ENCODE measurements around the gene FCN3. TPM values are rescaled to one million over a fixed set of nuclear protein-coding genes. Genes with fewer than 3 reads are reported as not detected.

FCN3 gene
- total RNA-seq, 1 donor from 2014 or later: not detected

DNA sequence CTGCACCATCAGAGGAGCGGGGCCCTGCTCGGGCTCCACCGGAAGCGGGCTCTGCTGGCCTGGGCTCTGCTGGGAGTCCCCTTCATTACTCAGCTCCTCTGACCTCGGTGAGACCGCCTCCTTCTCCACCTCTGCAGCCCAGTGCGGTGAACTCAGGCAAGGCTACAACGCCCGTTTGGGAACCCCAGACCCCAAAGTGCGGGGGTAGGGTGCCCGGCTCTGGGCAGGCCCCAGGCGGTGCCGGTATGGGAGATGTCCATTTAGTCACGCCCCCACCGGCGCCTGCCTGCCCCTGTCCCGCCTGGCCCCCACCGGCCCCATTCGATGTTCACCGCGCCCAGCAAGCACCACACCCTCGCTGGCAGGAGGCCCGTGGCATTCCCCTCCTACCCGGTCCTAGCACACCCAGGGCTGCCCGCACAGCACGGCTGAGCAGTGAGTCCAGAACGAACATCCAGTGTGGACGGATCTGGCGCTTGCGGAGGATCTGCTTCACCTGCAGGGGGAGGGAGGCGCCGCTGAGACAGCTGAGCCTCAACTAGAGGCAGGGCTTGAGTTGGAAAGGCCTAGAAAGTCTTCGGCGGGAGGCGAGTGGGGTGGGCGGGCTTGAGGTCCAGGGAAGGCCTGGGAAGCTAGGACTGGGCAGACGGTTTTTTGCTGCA, 17.9 kb downstream of the FCN3 start:
- DNase-seq (ENCODE audit: low read depth, low spot score): no peak
- TF ChIP-seq, protein P1, sequence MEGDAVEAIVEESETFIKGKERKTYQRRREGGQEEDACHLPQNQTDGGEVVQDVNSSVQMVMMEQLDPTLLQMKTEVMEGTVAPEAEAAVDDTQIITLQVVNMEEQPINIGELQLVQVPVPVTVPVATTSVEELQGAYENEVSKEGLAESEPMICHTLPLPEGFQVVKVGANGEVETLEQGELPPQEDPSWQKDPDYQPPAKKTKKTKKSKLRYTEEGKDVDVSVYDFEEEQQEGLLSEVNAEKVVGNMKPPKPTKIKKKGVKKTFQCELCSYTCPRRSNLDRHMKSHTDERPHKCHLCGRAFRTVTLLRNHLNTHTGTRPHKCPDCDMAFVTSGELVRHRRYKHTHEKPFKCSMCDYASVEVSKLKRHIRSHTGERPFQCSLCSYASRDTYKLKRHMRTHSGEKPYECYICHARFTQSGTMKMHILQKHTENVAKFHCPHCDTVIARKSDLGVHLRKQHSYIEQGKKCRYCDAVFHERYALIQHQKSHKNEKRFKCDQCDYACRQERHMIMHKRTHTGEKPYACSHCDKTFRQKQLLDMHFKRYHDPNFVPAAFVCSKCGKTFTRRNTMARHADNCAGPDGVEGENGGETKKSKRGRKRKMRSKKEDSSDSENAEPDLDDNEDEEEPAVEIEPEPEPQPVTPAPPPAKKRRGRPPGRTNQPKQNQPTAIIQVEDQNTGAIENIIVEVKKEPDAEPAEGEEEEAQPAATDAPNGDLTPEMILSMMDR (conservative IDR thresholded peaks at IDR 0.05): no peak
- H3K27ac Mint-ChIP-seq (ENCODE audit: unreplicated experiment): no peak overlapping the region
- no peaks in the 10 kb centered on the region for H3K9me3 Mint-ChIP-seq
- no peak overlapping the region for H3K4me3 Mint-ChIP-seq
- H3K36me3 Mint-ChIP-seq (ENCODE audit: low read depth): no peaks in the 10 kb centered on the region
- peaks cover 8% of the 10 kb centered on the region for H3K4me1 Mint-ChIP-seq
- peaks cover 41% of the 10 kb centered on the region for H3K27me3 Mint-ChIP-seq (ENCODE audit: low read depth)

DNA sequence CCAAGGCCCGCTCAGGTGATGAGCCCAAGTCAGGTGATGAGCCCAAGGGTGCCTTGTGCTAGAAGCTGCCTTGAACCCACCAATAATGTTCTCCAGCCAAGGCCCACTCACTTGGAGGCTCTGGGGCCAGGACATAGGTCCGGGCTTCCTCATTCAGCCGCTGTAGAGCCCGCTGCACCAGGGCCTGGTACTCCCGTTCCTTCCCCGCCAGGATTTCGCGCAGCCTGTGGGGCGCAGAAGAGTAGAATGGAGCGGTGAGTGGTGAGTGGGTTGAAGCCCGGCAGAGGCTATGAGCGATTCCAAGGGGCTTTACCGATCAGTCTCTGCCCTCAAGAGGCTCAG, 18.4 kb downstream of the FCN3 start:
- TF ChIP-seq, protein P1 (conservative IDR thresholded peaks at IDR 0.05): no peak
- no peak overlapping the region for H3K27ac Mint-ChIP-seq (ENCODE audit: unreplicated experiment)
- no peak overlapping the region for H3K4me3 Mint-ChIP-seq
- no peak for DNase-seq (ENCODE audit: low read depth, low spot score)
- peaks cover 45% of the 10 kb centered on the region for H3K27me3 Mint-ChIP-seq (ENCODE audit: low read depth)
- H3K9me3 Mint-ChIP-seq: no peaks in the 10 kb centered on the region
- H3K4me1 Mint-ChIP-seq: peaks cover 13% of the 10 kb centered on the region
- H3K36me3 Mint-ChIP-seq (ENCODE audit: low read depth): no peaks in the 10 kb centered on the region

DNA sequence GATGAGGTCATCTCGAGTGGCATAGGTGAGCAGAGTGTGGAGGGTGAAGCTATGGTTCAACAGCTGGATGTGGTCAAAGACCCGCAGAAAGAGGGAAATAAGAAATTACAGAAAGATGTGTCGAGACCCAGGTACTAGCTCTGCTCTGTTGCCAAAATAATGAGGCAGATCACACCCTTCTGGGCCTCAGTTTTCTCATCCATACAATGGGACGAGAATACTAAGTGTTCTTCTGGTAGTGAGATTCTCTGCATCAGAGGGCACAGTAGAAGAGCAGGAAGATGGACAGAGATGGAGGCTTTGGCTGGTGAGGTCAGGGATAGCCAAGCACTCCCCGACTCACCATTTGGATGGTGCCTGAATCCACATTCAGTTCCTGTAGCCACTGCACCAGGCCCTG, 18.9 kb downstream of the FCN3 start:
- Mint-ChIP-seq H3K27ac (ENCODE audit: unreplicated experiment) (no peak overlapping the region), H3K27me3 (ENCODE audit: low read depth) (peaks cover 45% of the 10 kb centered on the region), H3K9me3 (no peaks in the 10 kb centered on the region), H3K4me3 (no peak overlapping the region), H3K36me3 (ENCODE audit: low read depth) (no peaks in the 10 kb centered on the region), H3K4me1 (peaks cover 15% of the 10 kb centered on the region)
- no peak for DNase-seq (ENCODE audit: low read depth, low spot score)
- TF ChIP-seq, protein P1 (conservative IDR thresholded peaks at IDR 0.05): no peak

DNA sequence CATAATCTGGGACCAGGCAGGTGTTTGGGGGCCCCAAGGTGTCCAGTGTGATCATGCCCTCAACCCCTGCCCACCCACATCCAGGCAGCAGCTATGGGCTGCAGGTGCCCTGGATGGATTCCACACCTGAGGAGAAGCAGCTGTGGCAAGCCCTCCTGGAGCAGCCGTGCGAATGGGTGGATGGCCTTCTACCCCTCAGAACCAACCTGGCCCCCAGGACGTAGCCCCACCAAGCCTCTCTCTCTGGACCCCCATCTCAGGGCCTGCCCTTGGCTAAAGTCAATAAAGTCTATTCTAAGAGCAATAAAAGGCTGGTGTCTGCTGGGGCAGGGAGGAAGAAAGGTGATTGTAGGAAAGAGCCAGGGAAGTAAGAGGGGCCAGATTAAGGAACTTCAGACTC, 21.0 kb downstream of the FCN3 start:
- Mint-ChIP-seq H3K36me3 (ENCODE audit: low read depth) (no peaks in the 10 kb centered on the region), H3K27ac (ENCODE audit: unreplicated experiment) (no peak overlapping the region), H3K4me1 (peaks cover 9% of the 10 kb centered on the region), H3K9me3 (no peaks in the 10 kb centered on the region), H3K27me3 (ENCODE audit: low read depth) (peaks cover 41% of the 10 kb centered on the region), H3K4me3 (no peak overlapping the region)
- TF ChIP-seq, protein P1 (conservative IDR thresholded peaks at IDR 0.05): no peak
- no peak for DNase-seq (ENCODE audit: low read depth, low spot score)

DNA sequence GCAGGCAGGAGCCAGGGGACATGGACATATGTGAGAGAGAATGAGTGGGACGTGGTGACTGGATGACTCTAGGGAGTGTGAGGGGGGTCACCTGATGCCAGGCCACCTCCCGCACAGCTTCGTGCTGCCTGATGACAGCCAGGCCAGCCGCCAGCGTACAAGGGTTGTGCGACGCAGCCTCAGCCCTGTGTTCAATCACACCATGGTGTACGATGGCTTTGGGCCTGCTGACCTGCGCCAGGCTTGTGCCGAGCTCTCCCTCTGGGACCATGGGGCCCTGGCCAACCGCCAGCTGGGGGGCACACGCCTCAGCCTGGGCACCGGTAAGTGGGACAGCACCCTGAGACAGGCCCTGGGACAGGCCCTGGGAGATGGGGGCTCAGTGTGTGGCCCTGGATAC, 21.5 kb downstream of the FCN3 start:
- Mint-ChIP-seq H3K4me1 (peaks cover 9% of the 10 kb centered on the region), H3K9me3 (no peaks in the 10 kb centered on the region), H3K27me3 (ENCODE audit: low read depth) (peaks cover 40% of the 10 kb centered on the region), H3K36me3 (ENCODE audit: low read depth) (no peaks in the 10 kb centered on the region), H3K27ac (ENCODE audit: unreplicated experiment) (no peak overlapping the region), H3K4me3 (no peak overlapping the region)
- no peak for DNase-seq (ENCODE audit: low read depth, low spot score)
- TF ChIP-seq, protein P1 (conservative IDR thresholded peaks at IDR 0.05): no peak

Measured in neural crest cell (in vitro differentiated cells).